Measurements from ENCODE around the gene TSN. TPM values are rescaled to one million over a fixed set of nuclear protein-coding genes. Genes with fewer than 3 reads are reported as not detected.

The TSN gene
- total RNA-seq, 1 donor from 2014 or later, result 115 TPM

GRCh38 chr2:121748202-121748601 lies 7.2 kb upstream of the TSN start:
- H3K36me3 Mint-ChIP-seq (ENCODE audit: low read depth), result no peaks in the 10 kb centered on the region
- H3K4me3 Mint-ChIP-seq, result peak overlapping the region; percentile 29
- H3K9me3 Mint-ChIP-seq, result no peaks in the 10 kb centered on the region
- no peak overlapping the region for H3K27ac Mint-ChIP-seq (ENCODE audit: unreplicated experiment)
- no peak for DNase-seq (ENCODE audit: low read depth, low spot score)
- H3K4me1 Mint-ChIP-seq, result no peaks in the 10 kb centered on the region
- TF ChIP-seq, protein P1, sequence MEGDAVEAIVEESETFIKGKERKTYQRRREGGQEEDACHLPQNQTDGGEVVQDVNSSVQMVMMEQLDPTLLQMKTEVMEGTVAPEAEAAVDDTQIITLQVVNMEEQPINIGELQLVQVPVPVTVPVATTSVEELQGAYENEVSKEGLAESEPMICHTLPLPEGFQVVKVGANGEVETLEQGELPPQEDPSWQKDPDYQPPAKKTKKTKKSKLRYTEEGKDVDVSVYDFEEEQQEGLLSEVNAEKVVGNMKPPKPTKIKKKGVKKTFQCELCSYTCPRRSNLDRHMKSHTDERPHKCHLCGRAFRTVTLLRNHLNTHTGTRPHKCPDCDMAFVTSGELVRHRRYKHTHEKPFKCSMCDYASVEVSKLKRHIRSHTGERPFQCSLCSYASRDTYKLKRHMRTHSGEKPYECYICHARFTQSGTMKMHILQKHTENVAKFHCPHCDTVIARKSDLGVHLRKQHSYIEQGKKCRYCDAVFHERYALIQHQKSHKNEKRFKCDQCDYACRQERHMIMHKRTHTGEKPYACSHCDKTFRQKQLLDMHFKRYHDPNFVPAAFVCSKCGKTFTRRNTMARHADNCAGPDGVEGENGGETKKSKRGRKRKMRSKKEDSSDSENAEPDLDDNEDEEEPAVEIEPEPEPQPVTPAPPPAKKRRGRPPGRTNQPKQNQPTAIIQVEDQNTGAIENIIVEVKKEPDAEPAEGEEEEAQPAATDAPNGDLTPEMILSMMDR (conservative IDR thresholded peaks at IDR 0.05), result peak; percentile 58
- H3K27me3 Mint-ChIP-seq (ENCODE audit: low read depth), result no peaks in the 10 kb centered on the region

GRCh38 chr2:121754851-121755236 lies 607 bp upstream of the TSN start:
- peak overlapping the region; percentile 96 for H3K4me3 Mint-ChIP-seq
- H3K27me3 Mint-ChIP-seq (ENCODE audit: low read depth), result no peaks in the 10 kb centered on the region
- peak overlapping the region; percentile 78 for H3K27ac Mint-ChIP-seq (ENCODE audit: unreplicated experiment)
- no peaks in the 10 kb centered on the region for H3K9me3 Mint-ChIP-seq
- no peak for DNase-seq (ENCODE audit: low read depth, low spot score)
- TF ChIP-seq, protein P1 (conservative IDR thresholded peaks at IDR 0.05), result no peak
- no peaks in the 10 kb centered on the region for H3K36me3 Mint-ChIP-seq (ENCODE audit: low read depth)
- peaks cover 26% of the 10 kb centered on the region for H3K4me1 Mint-ChIP-seq

- Mint-ChIP-seq H3K4me1 (no peaks in the 10 kb centered on the region), H3K36me3 (ENCODE audit: low read depth) (peaks cover 16% of the 10 kb centered on the region), H3K4me3 (no peak overlapping the region), H3K27me3 (ENCODE audit: low read depth) (no peaks in the 10 kb centered on the region), H3K9me3 (no peaks in the 10 kb centered on the region), H3K27ac (ENCODE audit: unreplicated experiment) (no peak overlapping the region)
- no peak for DNase-seq (ENCODE audit: low read depth, low spot score)
- TF ChIP-seq, protein P1 (conservative IDR thresholded peaks at IDR 0.05), result no peak
These were observed 9.3 kb downstream of the TSN start for GRCh38 chr2:121764681-121765228.

GRCh38 chr2:121766624-121767023 lies 11.2 kb downstream of the TSN start:
- no peak for DNase-seq (ENCODE audit: low read depth, low spot score)
- no peak overlapping the region for H3K4me3 Mint-ChIP-seq
- no peaks in the 10 kb centered on the region for H3K27me3 Mint-ChIP-seq (ENCODE audit: low read depth)
- no peak overlapping the region for H3K27ac Mint-ChIP-seq (ENCODE audit: unreplicated experiment)
- H3K36me3 Mint-ChIP-seq (ENCODE audit: low read depth), result peaks cover 14% of the 10 kb centered on the region
- H3K4me1 Mint-ChIP-seq, result peaks cover 6% of the 10 kb centered on the region
- TF ChIP-seq, protein P1 (conservative IDR thresholded peaks at IDR 0.05), result no peak
- no peaks in the 10 kb centered on the region for H3K9me3 Mint-ChIP-seq

DNA sequence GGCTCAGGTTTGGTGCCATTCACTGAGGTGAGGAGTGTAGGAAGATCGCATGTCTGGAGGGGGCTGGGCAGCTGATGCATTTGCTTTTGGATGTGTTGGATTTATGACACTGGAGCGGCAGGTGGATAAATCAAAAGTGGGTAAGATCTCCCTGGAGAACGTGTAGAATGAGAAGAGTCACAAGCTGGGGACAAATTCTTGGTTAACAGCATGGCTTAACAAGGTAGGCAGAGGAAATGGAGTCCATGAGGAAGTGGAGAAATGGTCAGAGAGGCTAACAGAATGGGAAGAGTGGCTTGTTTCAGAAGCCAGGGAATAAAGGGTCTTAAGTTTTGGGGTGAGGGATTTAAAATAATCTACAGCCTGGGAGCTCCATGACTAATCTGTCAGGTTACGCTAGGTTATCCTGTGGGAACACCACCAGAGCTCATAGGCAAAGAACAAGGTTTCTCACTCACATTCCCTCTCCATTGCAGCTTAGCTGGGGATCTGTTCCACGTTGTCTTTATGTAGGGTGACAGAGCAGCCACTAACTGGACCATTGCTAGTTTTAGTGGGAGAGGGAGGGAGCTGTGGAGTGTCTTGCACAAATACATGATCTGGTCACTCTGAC lies 12.8 kb downstream of the TSN start:
- no peaks in the 10 kb centered on the region for H3K9me3 Mint-ChIP-seq

More for the DNA sequence above, 12.8 kb downstream of the TSN start:
- no peaks in the 10 kb centered on the region for H3K27me3 Mint-ChIP-seq (ENCODE audit: low read depth)
- H3K4me1 Mint-ChIP-seq, result peaks cover 19% of the 10 kb centered on the region
- TF ChIP-seq, protein P1 (conservative IDR thresholded peaks at IDR 0.05), result no peak
- H3K36me3 Mint-ChIP-seq (ENCODE audit: low read depth), result peaks cover 11% of the 10 kb centered on the region
- no peak overlapping the region for H3K4me3 Mint-ChIP-seq
- H3K27ac Mint-ChIP-seq (ENCODE audit: unreplicated experiment), result no peak overlapping the region
- DNase-seq (ENCODE audit: low read depth, low spot score), result no peak

Data from neural crest cell (in vitro differentiated cells).